AG09319 (cell line): ENCODE measurements around the gene PELO.

Experiments
- DNase-seq: peaks from one replicate; pipeline ENCODE4 v3.0.0-alpha.2; 2010; ENCODE audit warnings: low read depth; ENCODE audit errors: extremely low read depth
- CTCF ChIP-seq: IDR thresholded peaks from 2 replicates; pipeline ENCODE4 v1.5.1; 2011; ENCODE audit warnings: low read depth, mild to moderate bottlenecking, inconsistent platforms, low read length, moderate library complexity

The PELO gene

DNA sequence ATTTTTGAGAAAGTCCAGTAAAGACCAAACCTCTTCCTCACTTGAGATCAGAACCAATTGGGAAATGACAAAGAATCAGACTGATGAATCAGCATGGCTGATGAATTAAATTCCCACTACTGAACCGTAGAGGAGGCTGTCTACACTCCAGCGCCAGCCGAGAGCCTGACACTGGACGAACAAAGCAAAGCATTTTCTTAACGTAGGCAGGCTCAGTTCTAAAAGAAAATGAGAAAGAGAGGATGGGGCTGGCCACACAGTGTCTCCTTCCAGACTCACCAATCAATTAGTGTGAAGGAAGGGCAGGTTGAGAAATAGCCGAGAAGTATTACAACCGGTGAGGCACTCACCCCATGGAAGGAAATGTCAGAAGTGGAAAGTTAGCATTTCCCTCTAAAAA lies 49.4 kb downstream of the PELO start:
- no peak for DNase-seq
- TF ChIP-seq CTCF = no peak
